Measurements from ENCODE around the gene TSPAN7. TPM values are rescaled to one million over a fixed set of nuclear protein-coding genes. Genes with fewer than 3 reads are reported as not detected.

TSPAN7 gene
- total RNA-seq, 1 donor from 2014 or later, result 3.5 TPM

GRCh38 chrX:38610849-38611248 is 49.5 kb downstream of the TSPAN7 start:
- no peaks in the 10 kb centered on the region for H3K4me1 Mint-ChIP-seq (ENCODE audit: low read depth, unreplicated experiment)
- Histone ChIP-seq H3K9me3 (ENCODE audit: insufficient read depth, low read depth, low read length) (no peaks in the 10 kb centered on the region), H2AFZ (ENCODE audit: low read depth, low read length) (no peak overlapping the region), H4K20me1 (ENCODE audit: insufficient read depth, low read length) (no peaks in the 10 kb centered on the region), H3K36me3 (ENCODE audit: insufficient read depth, low read length) (no peaks in the 10 kb centered on the region), H3K9ac (ENCODE audit: low read length) (no peak overlapping the region), H3K79me2 (ENCODE audit: insufficient read depth, low read length) (no peaks in the 10 kb centered on the region), H3K4me2 (ENCODE audit: low read length) (no peak overlapping the region), H3K27me3 (ENCODE audit: insufficient read depth, low read length) (no peaks in the 10 kb centered on the region), H3K4me3 (ENCODE audit: insufficient read depth, low read depth, low read length) (no peak overlapping the region), H3K27ac (ENCODE audit: low read depth, low read length) (no peak overlapping the region), H3K4me1 (ENCODE audit: insufficient read depth, low read length) (no peaks in the 10 kb centered on the region)
- FAIRE-seq (no peak), DNase-seq (ENCODE audit: low read depth) (no peak)
- H3K9me3 Mint-ChIP-seq (ENCODE audit: unreplicated experiment), result no peaks in the 10 kb centered on the region
- H3K4me3 Mint-ChIP-seq (ENCODE audit: unreplicated experiment), result no peak overlapping the region
- no peaks in the 10 kb centered on the region for H3K27me3 Mint-ChIP-seq (ENCODE audit: low read depth, unreplicated experiment)
- TF ChIP-seq, protein P1, sequence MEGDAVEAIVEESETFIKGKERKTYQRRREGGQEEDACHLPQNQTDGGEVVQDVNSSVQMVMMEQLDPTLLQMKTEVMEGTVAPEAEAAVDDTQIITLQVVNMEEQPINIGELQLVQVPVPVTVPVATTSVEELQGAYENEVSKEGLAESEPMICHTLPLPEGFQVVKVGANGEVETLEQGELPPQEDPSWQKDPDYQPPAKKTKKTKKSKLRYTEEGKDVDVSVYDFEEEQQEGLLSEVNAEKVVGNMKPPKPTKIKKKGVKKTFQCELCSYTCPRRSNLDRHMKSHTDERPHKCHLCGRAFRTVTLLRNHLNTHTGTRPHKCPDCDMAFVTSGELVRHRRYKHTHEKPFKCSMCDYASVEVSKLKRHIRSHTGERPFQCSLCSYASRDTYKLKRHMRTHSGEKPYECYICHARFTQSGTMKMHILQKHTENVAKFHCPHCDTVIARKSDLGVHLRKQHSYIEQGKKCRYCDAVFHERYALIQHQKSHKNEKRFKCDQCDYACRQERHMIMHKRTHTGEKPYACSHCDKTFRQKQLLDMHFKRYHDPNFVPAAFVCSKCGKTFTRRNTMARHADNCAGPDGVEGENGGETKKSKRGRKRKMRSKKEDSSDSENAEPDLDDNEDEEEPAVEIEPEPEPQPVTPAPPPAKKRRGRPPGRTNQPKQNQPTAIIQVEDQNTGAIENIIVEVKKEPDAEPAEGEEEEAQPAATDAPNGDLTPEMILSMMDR (IDR thresholded peaks at IDR 0.05; ENCODE audit: insufficient read depth, low read depth, low read length), result no peak
- TF ChIP-seq EZH2 (IDR thresholded peaks at IDR 0.05; ENCODE audit: insufficient read depth, low read length), result no peak
- H3K36me3 Mint-ChIP-seq (ENCODE audit: low read depth, unreplicated experiment), result no peaks in the 10 kb centered on the region
- H3K27ac Mint-ChIP-seq (ENCODE audit: unreplicated experiment), result no peak overlapping the region

- H3K27ac ChIP-seq (ENCODE audit: low read depth, low read length), result no peak overlapping the region
- Mint-ChIP-seq H3K36me3 (ENCODE audit: low read depth, unreplicated experiment) (no peaks in the 10 kb centered on the region), H3K27me3 (ENCODE audit: low read depth, unreplicated experiment) (no peaks in the 10 kb centered on the region), H3K27ac (ENCODE audit: unreplicated experiment) (no peak overlapping the region), H3K4me1 (ENCODE audit: low read depth, unreplicated experiment) (no peaks in the 10 kb centered on the region), H3K4me3 (ENCODE audit: unreplicated experiment) (no peak overlapping the region), H3K9me3 (ENCODE audit: unreplicated experiment) (no peaks in the 10 kb centered on the region)
- no peaks in the 10 kb centered on the region for H3K79me2 ChIP-seq (ENCODE audit: insufficient read depth, low read length)
- H4K20me1 ChIP-seq (ENCODE audit: insufficient read depth, low read length), result no peaks in the 10 kb centered on the region
- no peak overlapping the region for H3K9ac ChIP-seq (ENCODE audit: low read length)
- FAIRE-seq, result no peak
- no peaks in the 10 kb centered on the region for H3K27me3 ChIP-seq (ENCODE audit: insufficient read depth, low read length)
- H3K4me1 ChIP-seq (ENCODE audit: insufficient read depth, low read length), result no peaks in the 10 kb centered on the region
- no peak overlapping the region for H2AFZ ChIP-seq (ENCODE audit: low read depth, low read length)
- no peak overlapping the region for H3K4me3 ChIP-seq (ENCODE audit: insufficient read depth, low read depth, low read length)
- H3K36me3 ChIP-seq (ENCODE audit: insufficient read depth, low read length), result no peaks in the 10 kb centered on the region
- no peaks in the 10 kb centered on the region for H3K9me3 ChIP-seq (ENCODE audit: insufficient read depth, low read depth, low read length)
- TF ChIP-seq, protein P1 (IDR thresholded peaks at IDR 0.05; ENCODE audit: insufficient read depth, low read depth, low read length), result no peak
- no peak for TF ChIP-seq EZH2 (IDR thresholded peaks at IDR 0.05; ENCODE audit: insufficient read depth, low read length)
- no peak overlapping the region for H3K4me2 ChIP-seq (ENCODE audit: low read length)
- no peak for DNase-seq (ENCODE audit: low read depth)
Observed at GRCh38 chrX:38612281-38612680, 50.9 kb downstream of the TSPAN7 start.

GRCh38 chrX:38614485-38614884 is 53.1 kb downstream of the TSPAN7 start:
- H4K20me1 ChIP-seq (ENCODE audit: insufficient read depth, low read length), result no peaks in the 10 kb centered on the region
- no peaks in the 10 kb centered on the region for H3K4me1 ChIP-seq (ENCODE audit: insufficient read depth, low read length)
- H3K9ac ChIP-seq (ENCODE audit: low read length), result no peak overlapping the region
- no peaks in the 10 kb centered on the region for H3K4me1 Mint-ChIP-seq (ENCODE audit: low read depth, unreplicated experiment)
- H3K4me3 ChIP-seq (ENCODE audit: insufficient read depth, low read depth, low read length), result no peak overlapping the region
- no peak overlapping the region for H3K27ac Mint-ChIP-seq (ENCODE audit: unreplicated experiment)
- H3K27ac ChIP-seq (ENCODE audit: low read depth, low read length), result no peak overlapping the region
- FAIRE-seq, result no peak
- no peaks in the 10 kb centered on the region for H3K9me3 Mint-ChIP-seq (ENCODE audit: unreplicated experiment)
- H3K36me3 Mint-ChIP-seq (ENCODE audit: low read depth, unreplicated experiment), result no peaks in the 10 kb centered on the region
- H3K36me3 ChIP-seq (ENCODE audit: insufficient read depth, low read length), result no peaks in the 10 kb centered on the region
- no peak overlapping the region for H3K4me2 ChIP-seq (ENCODE audit: low read length)
- H2AFZ ChIP-seq (ENCODE audit: low read depth, low read length), result no peak overlapping the region
- H3K9me3 ChIP-seq (ENCODE audit: insufficient read depth, low read depth, low read length), result no peaks in the 10 kb centered on the region
- peaks cover 8% of the 10 kb centered on the region for H3K27me3 Mint-ChIP-seq (ENCODE audit: low read depth, unreplicated experiment)
- H3K79me2 ChIP-seq (ENCODE audit: insufficient read depth, low read length), result no peaks in the 10 kb centered on the region
- no peak for TF ChIP-seq EZH2 (IDR thresholded peaks at IDR 0.05; ENCODE audit: insufficient read depth, low read length)
- TF ChIP-seq, protein P1 (IDR thresholded peaks at IDR 0.05; ENCODE audit: insufficient read depth, low read depth, low read length), result no peak
- H3K27me3 ChIP-seq (ENCODE audit: insufficient read depth, low read length), result no peaks in the 10 kb centered on the region
- DNase-seq (ENCODE audit: low read depth), result no peak
- no peak overlapping the region for H3K4me3 Mint-ChIP-seq (ENCODE audit: unreplicated experiment)

Measured in astrocyte (in vitro differentiated cells and primary cell).